Neural progenitor cell (in vitro differentiated cells): ENCODE data around the gene CHTOP. TPM values are rescaled to one million over a fixed set of nuclear protein-coding genes. Genes with fewer than 3 reads are reported as not detected.

Experiments used
- DNase-seq: peaks from one replicate; pipeline ENCODE4 v3.0.0-alpha.2; 2016; ENCODE audit warnings: low spot score
- H2AFZ ChIP-seq: fragments of 200-600 bp; sonication (generic); replicated peaks from 2 replicates; pipeline ENCODE4 v1.6.1; 2016; ENCODE audit warnings: antibody characterized with exemption
- H3F3A ChIP-seq: fragments of 200-600 bp; sonication (generic); 2 replicates; pipeline ENCODE4 v1.6.1; 2016; ENCODE audit warnings: antibody characterized with exemption, low read depth
- H3K27ac ChIP-seq: fragments of 200-600 bp; sonication (generic); 2 replicates; pipeline ENCODE4 v1.5.1; 2016; ENCODE audit warnings: mild to moderate bottlenecking
- H3K27me3 ChIP-seq: fragments of 200-600 bp; sonication (generic); 2 replicates; pipeline ENCODE4 v1.6.1; 2016; ENCODE audit warnings: mild to moderate bottlenecking, moderate library complexity
- H3K36me3 ChIP-seq: fragments of 200-600 bp; sonication (generic); 2 replicates; pipeline ENCODE4 v1.5.1; 2016
- H3K4me1 ChIP-seq: fragments of 200-600 bp; sonication (generic); 2 replicates; pipeline ENCODE4 v1.6.1; 2016; ENCODE audit warnings: mixed run types
- H3K4me2 ChIP-seq: fragments of 200-600 bp; sonication (generic); 2 replicates; pipeline ENCODE4 v1.6.1; 2016
- H3K4me3 ChIP-seq: fragments of 200-600 bp; sonication (generic); 2 replicates; pipeline ENCODE4 v1.5.1; 2016
- H3K79me2 ChIP-seq: fragments of 200-600 bp; sonication (generic); 2 replicates; pipeline ENCODE4 v1.6.1; 2016; ENCODE audit warnings: low read depth
- H3K9ac ChIP-seq: fragments of 200-600 bp; sonication (generic); 2 replicates; pipeline ENCODE4 v1.6.1; 2016
- H3K9me3 ChIP-seq: fragments of 200-600 bp; sonication (generic); 2 replicates; pipeline ENCODE4 v1.5.1; 2016; ENCODE audit warnings: low read depth
- H4K20me1 ChIP-seq: fragments of 200-600 bp; sonication (generic); 2 replicates; pipeline ENCODE4 v1.6.1; 2016; ENCODE audit warnings: low read depth
- H3K27ac Mint-ChIP-seq: 3 replicates; pipeline ENCODE4 v1.8.0; 2021; ENCODE audit warnings: mixed read lengths
- H3K27me3 Mint-ChIP-seq: 2 replicates; pipeline ENCODE4 v1.8.0; 2022; ENCODE audit warnings: low read depth, mild to moderate bottlenecking, inconsistent platforms, moderate library complexity, mixed read lengths; ENCODE audit not compliant: insufficient read depth
- H3K36me3 Mint-ChIP-seq: 3 replicates; pipeline ENCODE4 v1.8.0; 2021; ENCODE audit warnings: mixed read lengths
- H3K4me1 Mint-ChIP-seq: 3 replicates; pipeline ENCODE4 v1.8.0; 2021; ENCODE audit warnings: mixed read lengths
- H3K4me3 Mint-ChIP-seq: 3 replicates; pipeline ENCODE4 v1.8.0; 2021; ENCODE audit warnings: mild to moderate bottlenecking, moderate library complexity, mixed read lengths
- H3K9me3 Mint-ChIP-seq: 3 replicates; pipeline ENCODE4 v1.8.0; 2020; ENCODE audit warnings: mixed read lengths
- CTCF ChIP-seq: fragments of 200-600 bp; sonication (generic); IDR thresholded peaks from 2 replicates; pipeline ENCODE4 v1.5.1; 2017; ENCODE audit warnings: antibody characterized with exemption, mild to moderate bottlenecking
- EZH2 ChIP-seq: fragments of 200-600 bp; sonication (generic); IDR thresholded peaks from 2 replicates; pipeline ENCODE4 v1.6.1; 2017; ENCODE audit warnings: antibody characterized with exemption, mild to moderate bottlenecking, moderate library complexity
- EZH2phosphoT487 ChIP-seq: fragments of 200-600 bp; sonication (generic); IDR thresholded peaks from 2 replicates; pipeline ENCODE4 v1.6.1; 2017; ENCODE audit warnings: antibody characterized with exemption
- total RNA-seq: library from RNA; depleted of rRNA; stranded (reverse); fragments of >200 nt; gene quantifications from 2 replicates; pipeline ENCODE4 v1.2.3, GENCODE V29; 2015; ENCODE audit warnings: low replicate concordance

CHTOP gene
- total RNA-seq, result 96.1 and 104 TPM in 2 replicates

- Histone ChIP-seq H3K79me2 (peaks cover 51% of the 10 kb centered on the region), H2AFZ (peak within 1 kb of the TSS; percentile 50), H4K20me1 (peaks cover 27% of the 10 kb centered on the region), H3K36me3 (peaks cover 25% of the 10 kb centered on the region), H3K4me2 (peak within 1 kb of the TSS; percentile 73), H3K4me3 (peak within 1 kb of the TSS; percentile 68), H3K4me1 (peaks cover 13% of the 10 kb centered on the region), H3K27ac (peak within 1 kb of the TSS; percentile 99), H3K9ac (peak within 1 kb of the TSS; percentile 100), H3F3A (peaks cover 16% of the 10 kb centered on the region), H3K27me3 (no peaks in the 10 kb centered on the region), H3K9me3 (no peaks in the 10 kb centered on the region)
- Mint-ChIP-seq H3K36me3 (peaks cover 17% of the 10 kb centered on the region), H3K9me3 (no peaks in the 10 kb centered on the region), H3K27me3 (peaks cover 2% of the 10 kb centered on the region), H3K27ac (peak within 1 kb of the TSS; percentile 100), H3K4me3 (peak within 1 kb of the TSS; percentile 94), H3K4me1 (peaks cover 25% of the 10 kb centered on the region)
- no peak for TF ChIP-seq CTCF
- TF ChIP-seq EZH2, result no peak
- TF ChIP-seq EZH2phosphoT487, result no peak
- DNase-seq, result peak; percentile 99
Observed at GRCh38 chr1:153633754-153634665, at the start of gene CHTOP. Gene CHTOP (plus strand): TSS chr1:153634066. CDS start chr1:153636589, 2,523 bp downstream.

- Histone ChIP-seq H3K4me1 (peaks cover 19% of the 10 kb centered on the region), H3K4me2 (no peak overlapping the region), H4K20me1 (no peaks in the 10 kb centered on the region), H3F3A (peaks cover 7% of the 10 kb centered on the region), H2AFZ (no peak overlapping the region), H3K27me3 (no peaks in the 10 kb centered on the region), H3K9ac (no peak overlapping the region), H3K9me3 (no peaks in the 10 kb centered on the region), H3K4me3 (no peak overlapping the region), H3K36me3 (no peaks in the 10 kb centered on the region), H3K79me2 (no peaks in the 10 kb centered on the region), H3K27ac (no peak overlapping the region)
- Mint-ChIP-seq H3K4me1 (peaks cover 18% of the 10 kb centered on the region), H3K27ac (no peak overlapping the region), H3K4me3 (no peak overlapping the region), H3K27me3 (peaks cover 2% of the 10 kb centered on the region), H3K9me3 (peaks cover 4% of the 10 kb centered on the region), H3K36me3 (no peaks in the 10 kb centered on the region)
- DNase-seq, result no peak
- no peak for TF ChIP-seq EZH2phosphoT487
- TF ChIP-seq CTCF, result no peak
- TF ChIP-seq EZH2, result no peak
Observed at GRCh38 chr1:153585006-153585405, 48.9 kb upstream of the CHTOP start.

- no peaks in the 10 kb centered on the region for H3K79me2 ChIP-seq
- peaks cover 7% of the 10 kb centered on the region for H3F3A ChIP-seq
- no peak overlapping the region for H3K4me3 Mint-ChIP-seq
- no peaks in the 10 kb centered on the region for H3K36me3 Mint-ChIP-seq
- H3K4me1 Mint-ChIP-seq, result peaks cover 18% of the 10 kb centered on the region
- no peak for DNase-seq
- H3K4me2 ChIP-seq, result no peak overlapping the region
- no peaks in the 10 kb centered on the region for H3K9me3 ChIP-seq
- no peak for TF ChIP-seq EZH2phosphoT487
- TF ChIP-seq CTCF, result no peak
- no peak for TF ChIP-seq EZH2
- H2AFZ ChIP-seq, result peak overlapping the region; percentile 42
- H4K20me1 ChIP-seq, result no peaks in the 10 kb centered on the region
- no peaks in the 10 kb centered on the region for H3K36me3 ChIP-seq
- no peak overlapping the region for H3K27ac ChIP-seq
- no peak overlapping the region for H3K4me3 ChIP-seq
- H3K9ac ChIP-seq, result no peak overlapping the region
- no peak overlapping the region for H3K27ac Mint-ChIP-seq
- no peaks in the 10 kb centered on the region for H3K27me3 ChIP-seq
- H3K27me3 Mint-ChIP-seq, result no peaks in the 10 kb centered on the region
- peaks cover under 1% of the 10 kb centered on the region for H3K9me3 Mint-ChIP-seq
- H3K4me1 ChIP-seq, result peaks cover 19% of the 10 kb centered on the region
Observed at GRCh38 chr1:153586347-153586746, 47.5 kb upstream of the CHTOP start.
